A549 (cell line): ENCODE data around the gene TSC22D3. TPM values are rescaled to one million over a fixed set of nuclear protein-coding genes. Genes with fewer than 3 reads are reported as not detected.
"Not testable (repeated sequence)": the region's sequence is repeated elsewhere in the genome, so short reads cannot be mapped to it uniquely, and the experiment has no call there.

Experiments used
- ATAC-seq, 2 experiments: fragments of 200-7000 bp in 1 of 2; fragments of >200 bp in 1 of 2; cut with Nextera tagmentation in 1 of 2; cut with Tn5 transposase in 1 of 2; 3 replicates each; pipeline versions ENCODE4 v1.8.0 to v1.9.1; 2018 to 2020; ENCODE audit warnings: mild to moderate bottlenecking in 1 of 2, moderate library complexity in 1 of 2
- CTCF ChIA-PET: fragments of 300-600 bp; sonication (Branson Sonifier 250); formaldehyde crosslinking; extraction: SDS; loops from one replicate; lab custom pipeline; 2021; ENCODE audit warnings: antibody characterized with exemption, inconsistent platforms; lab: Yijun Ruan, JAX
- POLR2A ChIA-PET: fragments of 350-600 bp; formaldehyde crosslinking; extraction: SDS; loops from one replicate; lab custom pipeline; 2021; ENCODE audit warnings: antibody characterized with exemption, inconsistent platforms; lab: Yijun Ruan, JAX
- DNase-seq, 2 experiments: peaks; one replicate each; pipeline versions ENCODE4 v3.0.0 to v3.0.0-alpha.2; 2011 to 2016; ENCODE audit warnings: low read depth in 1 of 2, low spot score in 1 of 2
- FAIRE-seq: peaks from 2 replicates; lab custom pipeline; 2011; peaks lifted over from hg19 to GRCh38; lab: Jason Lieb, UNC
- H3K27ac ChIP-seq, 2 experiments: fragments of >200 bp; sonication (Bioruptor Twin); formaldehyde crosslinking; 3 replicates each; pipeline ENCODE4 v1.5.1; 2016 to 2017
- H3K4me1 ChIP-seq: fragments of >200 bp; sonication (Bioruptor Twin); formaldehyde crosslinking; 3 replicates; pipeline ENCODE4 v1.6.1; 2016
- H3K4me2 ChIP-seq: fragments of >200 bp; sonication (Bioruptor Twin); formaldehyde crosslinking; 3 replicates; pipeline ENCODE4 v1.6.1; 2016
- H3K4me3 ChIP-seq: fragments of >200 bp; sonication (Bioruptor Twin); formaldehyde crosslinking; 3 replicates; pipeline ENCODE4 v1.5.1; 2016
- H3K9me3 ChIP-seq: fragments of >200 bp; sonication (Bioruptor Twin); formaldehyde crosslinking; 3 replicates; pipeline ENCODE4 v1.6.1; 2016
- CHD4 ChIP-seq: fragments of 200-600 bp; sonication (generic); IDR thresholded peaks from 2 replicates; pipeline ENCODE4 v1.6.1; 2016; ENCODE audit warnings: antibody characterized with exemption, mild to moderate bottlenecking, borderline replicate concordance
- ESRRA ChIP-seq: fragments of 150-350 bp; IDR thresholded peaks from 2 replicates; pipeline ENCODE4 v1.6.1; 2014; ENCODE audit warnings: mild to moderate bottlenecking, low read length, borderline replicate concordance
- FOSB ChIP-seq: fragments of 250-450 bp; sonication (Bioruptor Pico); IDR thresholded peaks from 2 replicates; pipeline ENCODE4 v1.5.0; 2020; ENCODE audit warnings: mild to moderate bottlenecking, moderate library complexity
- FOXS1 ChIP-seq: fragments of 250-450 bp; sonication (Bioruptor Pico); IDR thresholded peaks from 2 replicates; pipeline ENCODE4 v1.5.0; 2020; ENCODE audit warnings: mild to moderate bottlenecking, moderate library complexity
- GATA3 ChIP-seq: IDR thresholded peaks from 2 replicates; pipeline ENCODE4 v1.6.1; 2012; ENCODE audit warnings: borderline replicate concordance
- HDAC2 ChIP-seq: fragments of 200-600 bp; sonication (generic); IDR thresholded peaks from 2 replicates; pipeline ENCODE4 v1.6.1; 2016
- HEYL ChIP-seq: fragments of 250-450 bp; sonication (Bioruptor Pico); IDR thresholded peaks from 2 replicates; pipeline ENCODE4 v1.8.0; 2021; ENCODE audit warnings: mild to moderate bottlenecking, moderate library complexity
- HOXB5 ChIP-seq: fragments of 250-450 bp; sonication (Bioruptor Pico); IDR thresholded peaks from 2 replicates; pipeline ENCODE4 v1.5.0; 2020; ENCODE audit warnings: mild to moderate bottlenecking, moderate library complexity
- JUN ChIP-seq, 2 experiments: fragments of >200 bp; sonication (Bioruptor Twin); formaldehyde crosslinking; IDR thresholded peaks; 2 replicates in 1 of 2; 3 replicates in 1 of 2; pipeline ENCODE4 v1.6.1; 2016 to 2017
- JUNB ChIP-seq: fragments of >200 bp; sonication (Bioruptor Twin); formaldehyde crosslinking; IDR thresholded peaks from 2 replicates; pipeline ENCODE4 v1.6.1; 2016
- KDM1A ChIP-seq: fragments of 200-600 bp; sonication (generic); IDR thresholded peaks from 2 replicates; pipeline ENCODE4 v1.6.1; 2016; ENCODE audit warnings: low read depth, mild to moderate bottlenecking
- KDM5A ChIP-seq: fragments of 200-600 bp; sonication (generic); IDR thresholded peaks from 2 replicates; pipeline ENCODE4 v1.6.1; 2016; ENCODE audit warnings: antibody characterized with exemption, mild to moderate bottlenecking
- MAX ChIP-seq: IDR thresholded peaks from 2 replicates; pipeline ENCODE4 v1.6.1; 2012
- MYC ChIP-seq: IDR thresholded peaks from 2 replicates; pipeline ENCODE4 v1.6.1; 2012; ENCODE audit warnings: mild to moderate bottlenecking, inconsistent platforms, low read length, improper control_type of control experiment, borderline replicate concordance
- NPAS2 ChIP-seq: fragments of 250-450 bp; sonication (Bioruptor Pico); IDR thresholded peaks from 2 replicates; pipeline ENCODE4 v1.8.0; 2022; ENCODE audit warnings: mild to moderate bottlenecking, moderate library complexity, borderline replicate concordance
- REST ChIP-seq: fragments of 200-600 bp; sonication (generic); IDR thresholded peaks from 2 replicates; pipeline ENCODE4 v1.6.1; 2016; ENCODE audit warnings: antibody characterized with exemption, mild to moderate bottlenecking, moderate library complexity
- USF2 ChIP-seq: fragments of 450-650 bp; IDR thresholded peaks from 2 replicates; pipeline ENCODE4 v1.6.1; 2014; ENCODE audit warnings: antibody characterized with exemption
- WGBS: methylation state at CpG from one replicate; pipeline ENCODE4 v1.1.6; 2017; ENCODE audit errors: missing lambda C conversion rate; 5-methylcytosine and 5-hydroxymethylcytosine counted together
- polyA plus RNA-seq, 4 experiments: library from polyadenylated mRNA; depleted of rRNA in 3 of 4; stranded (reverse); fragments of >200 nt; fragmentation: RNase III in 1 of 4; extraction: RNeasy Plus Mini Kit Qiagen cat#74134 plus additional on column Dnase treatment in 1 of 4; gene quantifications; 2 replicates in 3 of 4; 3 replicates in 1 of 4; pipeline ENCODE4 v1.2.3, GENCODE V29; 2011 to 2017
- TF ChIP-seq, protein P1 (sequence below): fragments of 250-450 bp; sonication (Bioruptor Pico); IDR thresholded peaks from 2 replicates; pipeline ENCODE4 v1.5.0; 2020; ENCODE audit warnings: low read depth, mild to moderate bottlenecking, moderate library complexity

The TSC22D3 gene
- polyA plus RNA-seq, 2 of the 4 experiments (the other 2 are of a cell fraction) = 12.2 to 65.4 TPM

DNA sequence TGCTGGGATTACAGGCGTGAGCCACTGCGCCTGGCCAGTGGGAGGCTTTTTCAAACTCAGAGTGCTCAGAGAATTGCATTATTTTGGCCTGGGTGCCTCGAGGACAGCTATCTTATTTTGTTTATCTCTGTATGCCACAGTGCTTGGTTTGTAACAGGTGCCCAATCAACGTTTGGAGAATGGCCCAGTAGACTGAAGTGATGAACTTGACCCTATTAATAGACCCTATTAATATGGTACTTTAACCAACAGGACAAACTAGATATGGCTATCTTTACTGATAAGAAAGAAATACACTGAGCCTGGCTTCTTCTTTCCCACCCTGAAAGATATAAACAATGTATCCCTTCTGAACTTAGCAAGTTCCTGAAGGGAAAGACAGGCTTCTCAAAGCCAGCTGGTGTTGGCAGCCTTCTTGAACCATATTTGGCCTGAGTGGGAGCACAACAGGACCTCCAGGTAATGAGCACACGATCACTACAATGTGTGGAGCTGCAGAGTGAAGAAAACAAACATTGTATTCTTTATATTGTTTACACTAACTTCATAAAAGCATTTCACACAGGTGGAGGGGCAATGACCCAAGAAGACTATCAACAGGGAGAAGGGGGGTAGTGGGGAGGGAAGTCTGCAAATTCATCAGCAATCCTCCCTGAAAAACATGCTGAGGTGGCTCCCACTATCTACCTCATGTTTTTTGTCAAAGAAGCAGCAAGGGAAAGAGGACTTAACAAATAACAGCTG is 105.5 kb downstream of the TSC22D3 start:
- Histone ChIP-seq H3K4me2 (no peak overlapping the region), H3K4me3 (no peak overlapping the region), H3K4me1 (peaks cover 25% of the 10 kb centered on the region), H3K9me3 (no peaks in the 10 kb centered on the region), H3K27ac (no peak overlapping the region)
- TF ChIP-seq MAX (no peak), HEYL (CRISPR knock-in tag) (no peak), HDAC2 (no peak), MYC (no peak), CHD4 (no peak)
- TF ChIP-seq, protein P1, sequence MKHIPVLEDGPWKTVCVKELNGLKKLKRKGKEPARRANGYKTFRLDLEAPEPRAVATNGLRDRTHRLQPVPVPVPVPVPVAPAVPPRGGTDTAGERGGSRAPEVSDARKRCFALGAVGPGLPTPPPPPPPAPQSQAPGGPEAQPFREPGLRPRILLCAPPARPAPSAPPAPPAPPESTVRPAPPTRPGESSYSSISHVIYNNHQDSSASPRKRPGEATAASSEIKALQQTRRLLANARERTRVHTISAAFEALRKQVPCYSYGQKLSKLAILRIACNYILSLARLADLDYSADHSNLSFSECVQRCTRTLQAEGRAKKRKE (CRISPR knock-in tag) = no peak
- CTCF ChIA-PET = interaction anchor here (0.6 to 16.6 kb wide), 4 partner anchors 10 to 806 kb away, joined by 3 to 236 read pairs (median 38); partner anchors contain the start of genes NCBP2L and TSC22D3
- no peak for ATAC-seq
- DNase-seq = no peak
- POLR2A ChIA-PET = interaction anchor here (1.4 kb wide), 1 partner anchor 47 kb away, joined by 3 read pairs; no protein-coding TSS in a partner anchor
- 58% methylated on average over 5 of the region's 5 CpGs for WGBS
- FAIRE-seq = no peak

DNA sequence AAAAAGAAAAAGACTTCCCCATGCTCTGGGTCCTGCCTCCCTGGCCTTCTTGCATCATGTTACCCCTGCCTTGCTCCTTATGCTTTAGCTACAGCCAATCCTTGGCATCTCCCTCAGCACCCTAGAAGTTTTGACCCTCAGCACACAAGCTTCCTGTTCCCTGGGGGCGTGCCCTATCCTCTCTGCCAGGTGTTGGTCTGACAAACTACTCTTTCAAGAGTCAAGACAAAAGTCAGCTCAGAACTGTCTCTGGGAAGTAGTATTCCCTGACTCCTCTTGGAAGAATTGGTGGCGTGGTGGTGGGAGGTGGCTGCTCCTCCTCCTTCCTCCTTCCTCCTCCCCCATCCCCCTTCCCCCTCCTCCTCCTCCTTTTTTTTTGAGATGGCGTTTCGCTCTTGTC is 106.3 kb downstream of the TSC22D3 start:
- no peak for DNase-seq
- Histone ChIP-seq H3K27ac (no peak overlapping the region), H3K4me3 (no peak overlapping the region), H3K4me2 (no peak overlapping the region), H3K4me1 (peaks cover 17% of the 10 kb centered on the region), H3K9me3 (no peaks in the 10 kb centered on the region)
- 82% methylated on average over 3 of the region's 4 CpGs for WGBS
- ChIA-PET CTCF (interaction anchor here (0.6 to 16.6 kb wide), 3 partner anchors 10 to 805 kb away, joined by 3 to 236 read pairs (median 8); partner anchors contain the start of genes NCBP2L and TSC22D3), POLR2A (interaction anchor here (1.4 kb wide), 1 partner anchor 48 kb away, joined by 3 read pairs; no protein-coding TSS in a partner anchor)
- no peak for TF ChIP-seq USF2
- TF ChIP-seq HOXB5 (CRISPR knock-in tag) = no peak
- TF ChIP-seq FOXS1 (CRISPR knock-in tag) = no peak
- TF ChIP-seq FOSB (CRISPR knock-in tag) = no peak
- TF ChIP-seq HDAC2 = no peak
- TF ChIP-seq KDM5A = no peak
- no peak for TF ChIP-seq KDM1A
- no peak for TF ChIP-seq JUNB
- TF ChIP-seq NPAS2 (CRISPR knock-in tag) = no peak
- no peak for TF ChIP-seq JUN (IDR thresholded peaks at IDR 0.05)
- no peak for TF ChIP-seq CHD4
- TF ChIP-seq REST = no peak
- TF ChIP-seq GATA3 = no peak
- no peak for TF ChIP-seq ESRRA
- no peak for FAIRE-seq
- no peak for ATAC-seq

GRCh38 chrX:107668710-107669109 is 106.9 kb downstream of the TSC22D3 start:
- ATAC-seq, POLR2A ChIA-PET, H3K27ac ChIP-seq, H3K9me3 ChIP-seq, H3K4me3 ChIP-seq, FAIRE-seq, H3K4me2 ChIP-seq, DNase-seq: not testable (repeated sequence)
- CTCF ChIA-PET = interaction anchor here (1.8 to 16.6 kb wide), 2 partner anchors 9 to 110 kb away, joined by 8 to 236 read pairs; partner anchors contain the start of genes NCBP2L and TSC22D3
- H3K4me1 ChIP-seq = peaks cover 11% of the 10 kb centered on the region
- WGBS = 93% methylated on average over 5 of the region's 5 CpGs
